ENCODE results near the gene THRA. TPM values are rescaled to one million over a fixed set of nuclear protein-coding genes. Genes with fewer than 3 reads are reported as not detected.

THRA gene
- total RNA-seq, 1 experiment from 2014 or later: 11.7 TPM

DNA sequence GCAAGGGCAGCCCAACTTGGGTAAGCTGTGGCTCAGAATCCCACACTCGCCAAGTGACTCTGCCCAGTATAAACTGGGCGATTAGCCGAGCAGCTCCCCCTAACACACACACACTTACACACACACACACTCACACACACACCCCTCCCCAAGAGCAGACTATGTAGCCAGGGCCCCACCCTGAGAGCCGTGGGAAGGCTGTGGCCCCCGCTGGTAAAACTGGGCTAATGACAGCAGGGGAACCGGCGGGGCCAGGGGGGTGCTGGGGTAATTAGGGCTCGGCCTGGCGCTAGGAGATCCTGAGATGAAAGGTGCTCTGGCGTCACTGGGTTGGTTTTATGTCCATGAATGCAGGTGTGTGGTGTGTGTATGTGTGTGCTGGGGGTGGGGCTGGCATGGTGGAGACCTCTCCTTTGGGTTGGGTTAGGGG lies 1.1 kb upstream of the THRA start:
- no peak for TF ChIP-seq POLR2AphosphoS5 (IDR thresholded peaks at IDR 0.05; ENCODE audit: low read depth, low read length)
- TF ChIP-seq, protein P1, sequence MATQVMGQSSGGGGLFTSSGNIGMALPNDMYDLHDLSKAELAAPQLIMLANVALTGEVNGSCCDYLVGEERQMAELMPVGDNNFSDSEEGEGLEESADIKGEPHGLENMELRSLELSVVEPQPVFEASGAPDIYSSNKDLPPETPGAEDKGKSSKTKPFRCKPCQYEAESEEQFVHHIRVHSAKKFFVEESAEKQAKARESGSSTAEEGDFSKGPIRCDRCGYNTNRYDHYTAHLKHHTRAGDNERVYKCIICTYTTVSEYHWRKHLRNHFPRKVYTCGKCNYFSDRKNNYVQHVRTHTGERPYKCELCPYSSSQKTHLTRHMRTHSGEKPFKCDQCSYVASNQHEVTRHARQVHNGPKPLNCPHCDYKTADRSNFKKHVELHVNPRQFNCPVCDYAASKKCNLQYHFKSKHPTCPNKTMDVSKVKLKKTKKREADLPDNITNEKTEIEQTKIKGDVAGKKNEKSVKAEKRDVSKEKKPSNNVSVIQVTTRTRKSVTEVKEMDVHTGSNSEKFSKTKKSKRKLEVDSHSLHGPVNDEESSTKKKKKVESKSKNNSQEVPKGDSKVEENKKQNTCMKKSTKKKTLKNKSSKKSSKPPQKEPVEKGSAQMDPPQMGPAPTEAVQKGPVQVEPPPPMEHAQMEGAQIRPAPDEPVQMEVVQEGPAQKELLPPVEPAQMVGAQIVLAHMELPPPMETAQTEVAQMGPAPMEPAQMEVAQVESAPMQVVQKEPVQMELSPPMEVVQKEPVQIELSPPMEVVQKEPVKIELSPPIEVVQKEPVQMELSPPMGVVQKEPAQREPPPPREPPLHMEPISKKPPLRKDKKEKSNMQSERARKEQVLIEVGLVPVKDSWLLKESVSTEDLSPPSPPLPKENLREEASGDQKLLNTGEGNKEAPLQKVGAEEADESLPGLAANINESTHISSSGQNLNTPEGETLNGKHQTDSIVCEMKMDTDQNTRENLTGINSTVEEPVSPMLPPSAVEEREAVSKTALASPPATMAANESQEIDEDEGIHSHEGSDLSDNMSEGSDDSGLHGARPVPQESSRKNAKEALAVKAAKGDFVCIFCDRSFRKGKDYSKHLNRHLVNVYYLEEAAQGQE (IDR thresholded peaks at IDR 0.05; ENCODE audit: insufficient read depth in 1 of 2, low read depth in 2 of 2, low read length in 1 of 2): no peak
- in situ Hi-C loops (cut with HindIII; ENCODE audit: low pct_unique_long_range_greater_than_20kb, low sequenced_read_pairs): no loop called here
- no peaks in the 10 kb centered on the region for H3K27me3 ChIP-seq (ENCODE audit: control insufficient read depth, insufficient read depth, low read length)
- BruUV-seq (replicated peaks): no TSS peak
- POLR2A ChIA-PET: no interaction called here
- no peak for ATAC-seq
- intact Hi-C loops (cut with micrococcal nuclease; ENCODE audit: unreplicated experiment): no loop called here
- H3K4me3 ChIP-seq (ENCODE audit: low read depth in 2 of 2, low read length in 2 of 2): no peak overlapping the region
- CTCF ChIA-PET: interaction anchor here (0.6 kb wide), 1 partner anchor 30 kb away, joined by 3 read pairs; no protein-coding TSS in a partner anchor
- H3K36me3 ChIP-seq (ENCODE audit: control insufficient read depth, insufficient read depth, low read length): no peaks in the 10 kb centered on the region
- DNase-seq (ENCODE audit: low read depth, low spot score): no peak
- peaks cover 26% of the 10 kb centered on the region for H3K4me1 ChIP-seq (ENCODE audit: control insufficient read depth, insufficient read depth, low read length)
- no peak overlapping the region for H3K27ac ChIP-seq (ENCODE audit: low read length)
- H3K9me3 ChIP-seq (ENCODE audit: control insufficient read depth, insufficient read depth, low read depth, low read length): no peaks in the 10 kb centered on the region

DNA sequence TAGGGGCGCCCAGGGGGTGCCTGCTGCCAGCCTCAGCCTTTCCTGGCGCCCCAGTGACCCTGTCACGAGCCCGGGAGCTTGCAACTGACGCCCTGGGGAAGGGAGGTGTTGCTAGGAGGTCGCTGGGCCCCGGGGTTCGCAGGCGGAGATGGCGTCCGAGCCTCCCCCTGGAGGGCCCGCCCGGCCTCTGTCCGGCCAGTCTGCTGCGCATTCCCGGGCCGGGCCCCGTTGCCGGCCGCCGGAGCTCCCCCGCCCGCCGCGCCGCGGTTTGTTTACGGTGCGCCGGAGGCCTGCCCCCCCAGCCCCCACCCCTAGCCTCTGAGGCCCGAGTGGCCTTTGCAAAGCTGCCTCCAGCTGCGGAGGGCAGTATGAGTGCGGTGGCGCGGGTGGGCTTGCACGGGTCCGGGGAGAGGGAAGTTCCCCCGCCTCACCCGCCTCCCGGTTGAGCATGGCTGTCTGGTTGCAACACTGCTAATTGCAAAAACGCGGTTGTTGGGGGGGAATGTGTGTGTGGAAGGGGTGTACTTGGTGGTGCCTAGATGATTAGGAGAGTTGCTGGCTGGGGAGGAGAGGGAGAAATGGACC lies 514 bp downstream of the THRA start:
- DNase-seq (ENCODE audit: low read depth, low spot score) (no peak), ATAC-seq (peak; percentile 73)
- H3K36me3 ChIP-seq (ENCODE audit: control insufficient read depth, insufficient read depth, low read length): no peaks in the 10 kb centered on the region
- in situ Hi-C loops (cut with HindIII; ENCODE audit: low pct_unique_long_range_greater_than_20kb, low sequenced_read_pairs): no loop called here
- H3K9me3 ChIP-seq (ENCODE audit: control insufficient read depth, insufficient read depth, low read depth, low read length): no peaks in the 10 kb centered on the region
- CTCF ChIA-PET: interaction anchor here (0.7 to 0.9 kb wide), 3 partner anchors 12 to 36 kb away, joined by 3 read pairs; no protein-coding TSS in a partner anchor
- TF ChIP-seq SIN3A (IDR thresholded peaks at IDR 0.05; ENCODE audit: borderline replicate concordance, insufficient read depth, low read depth, low read length) (no peak), POLR2AphosphoS5 (IDR thresholded peaks at IDR 0.05; ENCODE audit: low read depth, low read length) (no peak), TCF7L2 (IDR thresholded peaks at IDR 0.05; ENCODE audit: low read depth, low read length) (no peak), CTCF (IDR thresholded peaks at IDR 0.05) (no peak)
- TF ChIP-seq, protein P1 (IDR thresholded peaks at IDR 0.05; ENCODE audit: insufficient read depth in 1 of 2, low read depth in 2 of 2, low read length in 1 of 2): no peak
- peak overlapping the region; percentile 67 to 84 for H3K4me3 ChIP-seq (ENCODE audit: low read depth in 2 of 2, low read length in 2 of 2)
- peak overlapping the region; percentile 41; the same call in 1 of the 2 replicates for H3K27ac ChIP-seq (ENCODE audit: low read length)
- no TSS peak for BruUV-seq (replicated peaks)
- H3K4me1 ChIP-seq (ENCODE audit: control insufficient read depth, insufficient read depth, low read length): peaks cover 28% of the 10 kb centered on the region
- no peaks in the 10 kb centered on the region for H3K27me3 ChIP-seq (ENCODE audit: control insufficient read depth, insufficient read depth, low read length)
- intact Hi-C loops (cut with micrococcal nuclease; ENCODE audit: unreplicated experiment): no loop called here
- POLR2A ChIA-PET: interaction anchor here (0.5 to 0.6 kb wide), 2 partner anchors 9 to 58 kb away, joined by 3 to 7 read pairs; partner anchors contain the start of gene MED24

Data from Panc1 (cell line).